Endometrial microvascular endothelial cells (primary cell): ENCODE measurements around the gene GBP5. TPM values are rescaled to one million over a fixed set of nuclear protein-coding genes. Genes with fewer than 3 reads are reported as not detected.

Experiments used
- in situ Hi-C: cut with HindIII; loops from 2 replicates; pipeline ENCODE4 v1.10.0; 2017; ENCODE audit warnings: low sequenced_read_pairs, low pct_unique_long_range_greater_than_20kb; ENCODE audit errors: inconsistent ontology term
- total RNA-seq: library from RNA; depleted of rRNA; stranded (reverse); fragments of >200 nt; gene quantifications from one replicate; pipeline ENCODE4 v1.2.3, GENCODE V29; 2015; ENCODE audit errors: inconsistent ontology term

GBP5 gene
- total RNA-seq, 1 donor from 2014 or later, result under 0.01 TPM

- in situ Hi-C loops, result no loop called here
Observed at GRCh38 chr1:89254658-89255287, 17.9 kb downstream of the GBP5 start.

GRCh38 chr1:89243046-89243445 lies 29.6 kb downstream of the GBP5 start:
- in situ Hi-C loops, result no loop called here

Other genes starting within 250 kb of the GBP5 start
- gene GBP3, start 250.0 kb downstream of the GBP5 start, total RNA-seq, result 21.7 TPM
- 69.8 TPM for gene GBP1, start 207.7 kb downstream of the GBP5 start, total RNA-seq
- 35.4 TPM for gene GBP2, start 146.7 kb downstream of the GBP5 start, total RNA-seq
- not detected for gene GBP7, start 96.9 kb downstream of the GBP5 start, total RNA-seq
- gene GBP4, start 73.9 kb downstream of the GBP5 start, total RNA-seq, result 6.9 TPM
- not detected for gene GBP6, start 91.2 kb upstream of the GBP5 start, total RNA-seq